HCT116 (cell line): ENCODE measurements around the gene COL23A1.

Source experiments
- CEBPB ChIP-seq: IDR thresholded peaks from 2 replicates; pipeline ENCODE4 v1.6.1; 2012; ENCODE audit warnings: low read depth
- EZH2 ChIP-seq: fragments of 200-600 bp; sonication (generic); IDR thresholded peaks from 2 replicates; pipeline ENCODE4 v1.6.1; 2017; ENCODE audit warnings: antibody characterized with exemption, mixed run types
- EZH2phosphoT487 ChIP-seq: fragments of 200-600 bp; IDR thresholded peaks from 2 replicates; pipeline ENCODE4 v1.6.1; 2018; ENCODE audit warnings: antibody characterized with exemption, borderline replicate concordance
- POLR2A ChIP-seq: IDR thresholded peaks from 2 replicates; pipeline ENCODE4 v1.7.0; 2011; ENCODE audit warnings: borderline replicate concordance; ENCODE audit not compliant: insufficient read depth, insufficient read length; ENCODE audit errors: extremely low read depth
- POLR2AphosphoS5 ChIP-seq: IDR thresholded peaks from 2 replicates; pipeline ENCODE4 v1.6.1; 2011; ENCODE audit warnings: mild to moderate bottlenecking, low read depth, low read length, moderate library complexity
- TF ChIP-seq, protein P1 (sequence below), 3 experiments: fragments of 200-600 bp in 1 of 3; sonication (generic) in 1 of 3; IDR thresholded peaks in 2 of 3; conservative IDR thresholded peaks in 1 of 3; 2 replicates each; pipeline ENCODE4 v1.5.1; 2012 to 2017; ENCODE audit warnings: low read depth in 2 of 3, low read length in 2 of 3, antibody characterized with exemption in 1 of 3, borderline replicate concordance in 1 of 3, control low read depth in 1 of 3, mild to moderate bottlenecking in 1 of 3, mixed read lengths in 1 of 3, mixed run types in 1 of 3, moderate library complexity in 1 of 3; ENCODE audit not compliant: insufficient read depth in 1 of 3
- TF ChIP-seq, protein P2 (sequence below): IDR thresholded peaks from 2 replicates; pipeline ENCODE4 v1.6.1; 2012
- TF ChIP-seq, protein P3 (sequence below): IDR thresholded peaks from 2 replicates; pipeline ENCODE4 v1.6.1; 2011; ENCODE audit warnings: mild to moderate bottlenecking, low read length, moderate library complexity; ENCODE audit not compliant: insufficient replicate concordance; ENCODE audit errors: extremely low read depth

DNA sequence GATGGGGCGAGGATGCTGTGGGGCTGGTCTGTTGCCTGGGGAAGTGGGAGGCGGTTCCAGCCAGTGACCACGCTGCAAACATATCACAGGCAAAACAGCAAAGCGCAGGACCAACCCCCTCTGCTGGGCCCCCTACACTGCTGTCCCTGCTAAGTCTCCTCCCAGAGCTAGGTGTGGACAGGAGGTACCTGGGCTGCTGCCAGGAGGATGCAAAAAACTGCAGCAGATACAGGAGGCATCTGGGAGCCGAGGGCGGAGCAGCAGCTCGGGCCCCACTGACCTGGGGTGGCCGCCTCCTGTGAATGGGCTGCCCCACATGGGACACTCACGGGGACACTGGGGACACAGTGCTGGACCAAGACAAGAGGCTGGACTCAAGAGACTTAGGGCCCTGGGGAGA is 309.6 kb downstream of the COL23A1 start:
- TF ChIP-seq POLR2AphosphoS5 (no peak), POLR2A (no peak), EZH2phosphoT487 (no peak), EZH2 (no peak), CEBPB (no peak)
- TF ChIP-seq, protein P1, sequence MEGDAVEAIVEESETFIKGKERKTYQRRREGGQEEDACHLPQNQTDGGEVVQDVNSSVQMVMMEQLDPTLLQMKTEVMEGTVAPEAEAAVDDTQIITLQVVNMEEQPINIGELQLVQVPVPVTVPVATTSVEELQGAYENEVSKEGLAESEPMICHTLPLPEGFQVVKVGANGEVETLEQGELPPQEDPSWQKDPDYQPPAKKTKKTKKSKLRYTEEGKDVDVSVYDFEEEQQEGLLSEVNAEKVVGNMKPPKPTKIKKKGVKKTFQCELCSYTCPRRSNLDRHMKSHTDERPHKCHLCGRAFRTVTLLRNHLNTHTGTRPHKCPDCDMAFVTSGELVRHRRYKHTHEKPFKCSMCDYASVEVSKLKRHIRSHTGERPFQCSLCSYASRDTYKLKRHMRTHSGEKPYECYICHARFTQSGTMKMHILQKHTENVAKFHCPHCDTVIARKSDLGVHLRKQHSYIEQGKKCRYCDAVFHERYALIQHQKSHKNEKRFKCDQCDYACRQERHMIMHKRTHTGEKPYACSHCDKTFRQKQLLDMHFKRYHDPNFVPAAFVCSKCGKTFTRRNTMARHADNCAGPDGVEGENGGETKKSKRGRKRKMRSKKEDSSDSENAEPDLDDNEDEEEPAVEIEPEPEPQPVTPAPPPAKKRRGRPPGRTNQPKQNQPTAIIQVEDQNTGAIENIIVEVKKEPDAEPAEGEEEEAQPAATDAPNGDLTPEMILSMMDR (IDR thresholded peaks at IDR 0.05 in 2 of 3, conservative IDR thresholded peaks at IDR 0.05 in 1 of 3; ENCODE audit: borderline replicate concordance in 1 of 3, insufficient read depth in 1 of 3, low read depth in 2 of 3, low read length in 2 of 3), result no peak
- TF ChIP-seq, protein P2, sequence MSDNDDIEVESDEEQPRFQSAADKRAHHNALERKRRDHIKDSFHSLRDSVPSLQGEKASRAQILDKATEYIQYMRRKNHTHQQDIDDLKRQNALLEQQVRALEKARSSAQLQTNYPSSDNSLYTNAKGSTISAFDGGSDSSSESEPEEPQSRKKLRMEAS, result no peak
- TF ChIP-seq, protein P3, sequence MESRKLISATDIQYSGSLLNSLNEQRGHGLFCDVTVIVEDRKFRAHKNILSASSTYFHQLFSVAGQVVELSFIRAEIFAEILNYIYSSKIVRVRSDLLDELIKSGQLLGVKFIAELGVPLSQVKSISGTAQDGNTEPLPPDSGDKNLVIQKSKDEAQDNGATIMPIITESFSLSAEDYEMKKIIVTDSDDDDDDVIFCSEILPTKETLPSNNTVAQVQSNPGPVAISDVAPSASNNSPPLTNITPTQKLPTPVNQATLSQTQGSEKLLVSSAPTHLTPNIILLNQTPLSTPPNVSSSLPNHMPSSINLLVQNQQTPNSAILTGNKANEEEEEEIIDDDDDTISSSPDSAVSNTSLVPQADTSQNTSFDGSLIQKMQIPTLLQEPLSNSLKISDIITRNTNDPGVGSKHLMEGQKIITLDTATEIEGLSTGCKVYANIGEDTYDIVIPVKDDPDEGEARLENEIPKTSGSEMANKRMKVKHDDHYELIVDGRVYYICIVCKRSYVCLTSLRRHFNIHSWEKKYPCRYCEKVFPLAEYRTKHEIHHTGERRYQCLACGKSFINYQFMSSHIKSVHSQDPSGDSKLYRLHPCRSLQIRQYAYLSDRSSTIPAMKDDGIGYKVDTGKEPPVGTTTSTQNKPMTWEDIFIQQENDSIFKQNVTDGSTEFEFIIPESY, result no peak
